ENCODE results near the gene RUVBL2.

Gene RUVBL2

DNA sequence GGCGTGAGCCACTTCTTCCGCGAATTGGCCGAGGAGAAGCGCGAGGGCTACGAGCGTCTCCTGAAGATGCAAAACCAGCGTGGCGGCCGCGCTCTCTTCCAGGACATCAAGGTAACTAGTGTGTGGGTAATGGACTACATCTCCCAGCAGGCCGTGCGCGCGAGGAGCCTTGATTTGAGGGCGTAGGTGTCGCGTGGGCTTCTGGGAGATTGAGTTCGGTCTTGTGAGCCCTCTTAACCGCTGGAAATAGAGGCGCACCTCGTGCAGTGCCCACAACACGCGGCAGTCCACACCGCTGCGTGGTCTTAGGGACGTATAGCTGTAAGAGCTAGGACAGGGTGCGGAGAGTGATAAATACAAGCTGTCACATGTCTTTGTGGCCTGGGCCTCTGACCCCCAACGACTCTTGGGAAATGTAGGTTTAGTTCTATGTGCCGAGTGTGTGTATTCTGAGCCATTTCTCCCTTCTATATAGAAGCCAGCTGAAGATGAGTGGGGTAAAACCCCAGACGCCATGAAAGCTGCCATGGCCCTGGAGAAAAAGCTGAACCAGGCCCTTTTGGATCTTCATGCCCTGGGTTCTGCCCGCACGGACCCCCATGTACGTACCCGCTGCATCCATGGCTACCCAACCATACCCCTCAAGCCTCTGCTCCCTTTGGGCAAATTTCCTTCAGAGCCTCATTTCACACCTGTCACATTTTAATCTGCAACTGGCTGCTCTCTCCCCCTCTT lies 27.7 kb upstream of the RUVBL2 start:
- TF ChIP-seq CTCF (IDR thresholded peaks at IDR 0.05), result no peak
- Mint-ChIP-seq H3K27ac (peak overlapping the region; percentile 94), H3K4me1 (peaks cover 75% of the 10 kb centered on the region), H3K27me3 (ENCODE audit: low read depth, poor library complexity) (peaks cover 7% of the 10 kb centered on the region), H3K9me3 (no peaks in the 10 kb centered on the region), H3K4me3 (peak overlapping the region; percentile 99), H3K36me3 (ENCODE audit: low read depth) (peaks cover 51% of the 10 kb centered on the region)
- peak; percentile 86 for DNase-seq

- DNase-seq, result no peak
- peaks cover 69% of the 10 kb centered on the region for H3K4me1 Mint-ChIP-seq
- no peak for TF ChIP-seq CTCF (IDR thresholded peaks at IDR 0.05)
- peak overlapping the region; percentile 99 for H3K4me3 Mint-ChIP-seq
- no peaks in the 10 kb centered on the region for H3K9me3 Mint-ChIP-seq
- peaks cover 48% of the 10 kb centered on the region for H3K36me3 Mint-ChIP-seq (ENCODE audit: low read depth)
- H3K27ac Mint-ChIP-seq, result peak overlapping the region; percentile 77
- H3K27me3 Mint-ChIP-seq (ENCODE audit: low read depth, poor library complexity), result peaks cover 7% of the 10 kb centered on the region
These were observed 26.9 kb upstream of the RUVBL2 start for GRCh38 chr19:48966541-48967345.

- Mint-ChIP-seq H3K9me3 (no peaks in the 10 kb centered on the region), H3K27ac (peak overlapping the region; percentile 78), H3K27me3 (ENCODE audit: low read depth, poor library complexity) (peaks cover 7% of the 10 kb centered on the region), H3K4me1 (peaks cover 61% of the 10 kb centered on the region), H3K36me3 (ENCODE audit: low read depth) (peaks cover 48% of the 10 kb centered on the region), H3K4me3 (peak overlapping the region; percentile 99)
- TF ChIP-seq CTCF (IDR thresholded peaks at IDR 0.05), result no peak
- no peak for DNase-seq
These were observed 26.1 kb upstream of the RUVBL2 start for GRCh38 chr19:48967346-48968178.

GRCh38 chr19:48968179-48968661 lies 25.5 kb upstream of the RUVBL2 start:
- H3K27ac Mint-ChIP-seq, result peak overlapping the region; percentile 58
- no peak overlapping the region for H3K4me3 Mint-ChIP-seq
- peaks cover 5% of the 10 kb centered on the region for H3K27me3 Mint-ChIP-seq (ENCODE audit: low read depth, poor library complexity)
- DNase-seq, result no peak
- peaks cover 53% of the 10 kb centered on the region for H3K36me3 Mint-ChIP-seq (ENCODE audit: low read depth)
- H3K9me3 Mint-ChIP-seq, result no peaks in the 10 kb centered on the region
- no peak for TF ChIP-seq CTCF (IDR thresholded peaks at IDR 0.05)
- peaks cover 55% of the 10 kb centered on the region for H3K4me1 Mint-ChIP-seq

DNA sequence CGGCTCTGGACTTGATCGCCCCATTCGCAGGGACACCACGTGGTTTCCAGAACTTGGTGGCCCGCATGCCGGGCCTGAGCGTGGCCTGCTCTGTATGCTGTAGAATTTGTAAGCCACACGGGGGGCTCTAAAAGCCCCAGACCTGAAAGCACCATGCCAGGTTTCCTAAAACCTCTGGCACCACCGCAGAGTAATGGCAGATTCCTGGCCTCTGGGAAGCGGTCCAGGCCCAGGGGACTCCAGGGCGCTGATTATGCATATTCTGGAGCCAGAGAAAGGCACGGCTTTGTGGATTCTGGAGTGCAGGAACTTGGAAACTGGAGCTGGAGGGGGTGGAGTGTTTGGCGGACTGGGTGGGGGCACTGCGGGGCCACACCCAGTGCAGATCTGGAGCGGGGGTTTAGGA lies 24.9 kb upstream of the RUVBL2 start:
- peaks cover 2% of the 10 kb centered on the region for H3K27me3 Mint-ChIP-seq (ENCODE audit: low read depth, poor library complexity)
- peaks cover 49% of the 10 kb centered on the region for H3K4me1 Mint-ChIP-seq
- no peak overlapping the region for H3K4me3 Mint-ChIP-seq
- TF ChIP-seq CTCF (IDR thresholded peaks at IDR 0.05), result no peak
- no peak overlapping the region for H3K27ac Mint-ChIP-seq
- DNase-seq, result no peak
- H3K9me3 Mint-ChIP-seq, result no peaks in the 10 kb centered on the region
- H3K36me3 Mint-ChIP-seq (ENCODE audit: low read depth), result peaks cover 54% of the 10 kb centered on the region

Measured in nephron progenitor cell (in vitro differentiated cells).